DND-41 (cell line): ENCODE results near the gene POLRMT.

Experiments used
- ATAC-seq: fragments of 200-7000 bp; cut with Tn5 transposase; 3 replicates; pipeline ENCODE4 v1.9.1; 2021; ENCODE audit warnings: low read depth; ENCODE audit not compliant: insufficient read depth
- DNase-seq: peaks from one replicate; pipeline ENCODE4 v3.0.0-alpha.2; 2020
- H2AFZ ChIP-seq: 2 replicates; pipeline ENCODE4 v1.6.0; 2012; ENCODE audit warnings: low read depth, low read length
- H3K27ac ChIP-seq: 2 replicates; pipeline ENCODE4 v1.5.1; 2012; ENCODE audit warnings: low read length, inconsistent platforms
- H3K27me3 ChIP-seq: fragments of 200-600 bp; sonication (generic); 2 replicates; pipeline ENCODE4 v1.6.0; 2012; ENCODE audit warnings: low read length, mild to moderate bottlenecking, inconsistent platforms; ENCODE audit not compliant: insufficient read depth, poor library complexity
- H3K36me3 ChIP-seq: 2 replicates; pipeline ENCODE4 v1.5.1; 2012; ENCODE audit warnings: low read length, inconsistent platforms; ENCODE audit not compliant: insufficient read depth
- H3K4me1 ChIP-seq: 2 replicates; pipeline ENCODE4 v1.5.1; 2012; ENCODE audit warnings: mild to moderate bottlenecking, low read length; ENCODE audit not compliant: insufficient read depth
- H3K4me2 ChIP-seq: 2 replicates; pipeline ENCODE4 v1.6.0; 2012; ENCODE audit warnings: mild to moderate bottlenecking, moderate library complexity, low read length, inconsistent platforms; ENCODE audit not compliant: insufficient read depth
- H3K4me3 ChIP-seq, 2 experiments: fragments of 200-600 bp in 1 of 2; shearing (Covaris generic) in 1 of 2; 2 replicates each; pipeline ENCODE4 v1.5.1; 2012 to 2016; ENCODE audit warnings: inconsistent platforms in 2 of 2, low read length in 2 of 2, mild to moderate bottlenecking in 2 of 2, low read depth in 1 of 2, moderate library complexity in 1 of 2
- H3K79me2 ChIP-seq: 2 replicates; pipeline ENCODE4 v1.6.0; 2012; ENCODE audit warnings: low read length, inconsistent platforms; ENCODE audit not compliant: insufficient read depth
- H3K9ac ChIP-seq: 2 replicates; pipeline ENCODE4 v1.6.0; 2012; ENCODE audit warnings: low read depth, mild to moderate bottlenecking, inconsistent platforms, low read length, moderate library complexity
- H3K9me3 ChIP-seq: 2 replicates; pipeline ENCODE4 v1.5.1; 2012; ENCODE audit warnings: low read length, moderate library complexity, mild to moderate bottlenecking, inconsistent platforms; ENCODE audit not compliant: insufficient read depth, severe bottlenecking
- H4K20me1 ChIP-seq: 2 replicates; pipeline ENCODE4 v1.6.0; 2012; ENCODE audit warnings: low read length; ENCODE audit not compliant: insufficient read depth
- EZH2 ChIP-seq: IDR thresholded peaks from 3 replicates; pipeline ENCODE4 v1.6.1; 2012; ENCODE audit warnings: borderline replicate concordance, low read depth, mild to moderate bottlenecking, moderate library complexity, low read length, inconsistent platforms; ENCODE audit not compliant: severe bottlenecking
- TF ChIP-seq, protein P1 (sequence below): IDR thresholded peaks from 2 replicates; pipeline ENCODE4 v1.5.1; 2012; ENCODE audit warnings: borderline replicate concordance, low read length, moderate library complexity, mild to moderate bottlenecking; ENCODE audit not compliant: poor library complexity, severe bottlenecking; ENCODE audit errors: extremely low read depth

POLRMT gene

DNA sequence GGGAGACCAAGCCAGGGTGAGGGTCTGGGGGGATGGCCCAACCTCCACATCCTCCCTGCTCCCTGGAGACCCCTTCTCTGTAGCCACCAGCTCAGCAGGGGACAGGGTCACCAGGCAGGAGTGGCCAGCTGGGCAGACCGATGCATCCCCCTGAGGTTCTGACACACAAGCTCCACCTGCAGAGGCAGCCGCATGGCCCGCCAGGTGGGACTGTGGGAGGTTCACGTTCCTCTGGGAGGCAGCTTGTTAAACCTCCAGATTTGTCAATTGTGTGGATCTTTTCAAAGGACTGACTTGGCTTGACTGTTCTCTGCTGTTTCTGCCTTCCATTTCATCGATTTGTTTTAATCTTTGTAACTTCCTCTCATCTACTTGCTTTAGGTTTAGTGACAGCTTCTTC lies 8.1 kb downstream of the POLRMT start:
- peaks cover 79% of the 10 kb centered on the region for H3K36me3 ChIP-seq
- H3K9ac ChIP-seq, result no peak overlapping the region
- no peaks in the 10 kb centered on the region for H3K9me3 ChIP-seq
- no peak overlapping the region for H3K4me3 ChIP-seq
- H3K27ac ChIP-seq, result no peak overlapping the region
- H3K4me2 ChIP-seq, result no peak overlapping the region
- peaks cover 25% of the 10 kb centered on the region for H3K79me2 ChIP-seq
- H4K20me1 ChIP-seq, result peaks cover 31% of the 10 kb centered on the region
- DNase-seq, result no peak
- ATAC-seq, result no peak
- no peaks in the 10 kb centered on the region for H3K27me3 ChIP-seq
- H2AFZ ChIP-seq, result no peak overlapping the region
- peaks cover 6% of the 10 kb centered on the region; the same call in 1 of the 2 replicates for H3K4me1 ChIP-seq
- no peak for TF ChIP-seq EZH2
- TF ChIP-seq, protein P1, sequence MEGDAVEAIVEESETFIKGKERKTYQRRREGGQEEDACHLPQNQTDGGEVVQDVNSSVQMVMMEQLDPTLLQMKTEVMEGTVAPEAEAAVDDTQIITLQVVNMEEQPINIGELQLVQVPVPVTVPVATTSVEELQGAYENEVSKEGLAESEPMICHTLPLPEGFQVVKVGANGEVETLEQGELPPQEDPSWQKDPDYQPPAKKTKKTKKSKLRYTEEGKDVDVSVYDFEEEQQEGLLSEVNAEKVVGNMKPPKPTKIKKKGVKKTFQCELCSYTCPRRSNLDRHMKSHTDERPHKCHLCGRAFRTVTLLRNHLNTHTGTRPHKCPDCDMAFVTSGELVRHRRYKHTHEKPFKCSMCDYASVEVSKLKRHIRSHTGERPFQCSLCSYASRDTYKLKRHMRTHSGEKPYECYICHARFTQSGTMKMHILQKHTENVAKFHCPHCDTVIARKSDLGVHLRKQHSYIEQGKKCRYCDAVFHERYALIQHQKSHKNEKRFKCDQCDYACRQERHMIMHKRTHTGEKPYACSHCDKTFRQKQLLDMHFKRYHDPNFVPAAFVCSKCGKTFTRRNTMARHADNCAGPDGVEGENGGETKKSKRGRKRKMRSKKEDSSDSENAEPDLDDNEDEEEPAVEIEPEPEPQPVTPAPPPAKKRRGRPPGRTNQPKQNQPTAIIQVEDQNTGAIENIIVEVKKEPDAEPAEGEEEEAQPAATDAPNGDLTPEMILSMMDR, result no peak

DNA sequence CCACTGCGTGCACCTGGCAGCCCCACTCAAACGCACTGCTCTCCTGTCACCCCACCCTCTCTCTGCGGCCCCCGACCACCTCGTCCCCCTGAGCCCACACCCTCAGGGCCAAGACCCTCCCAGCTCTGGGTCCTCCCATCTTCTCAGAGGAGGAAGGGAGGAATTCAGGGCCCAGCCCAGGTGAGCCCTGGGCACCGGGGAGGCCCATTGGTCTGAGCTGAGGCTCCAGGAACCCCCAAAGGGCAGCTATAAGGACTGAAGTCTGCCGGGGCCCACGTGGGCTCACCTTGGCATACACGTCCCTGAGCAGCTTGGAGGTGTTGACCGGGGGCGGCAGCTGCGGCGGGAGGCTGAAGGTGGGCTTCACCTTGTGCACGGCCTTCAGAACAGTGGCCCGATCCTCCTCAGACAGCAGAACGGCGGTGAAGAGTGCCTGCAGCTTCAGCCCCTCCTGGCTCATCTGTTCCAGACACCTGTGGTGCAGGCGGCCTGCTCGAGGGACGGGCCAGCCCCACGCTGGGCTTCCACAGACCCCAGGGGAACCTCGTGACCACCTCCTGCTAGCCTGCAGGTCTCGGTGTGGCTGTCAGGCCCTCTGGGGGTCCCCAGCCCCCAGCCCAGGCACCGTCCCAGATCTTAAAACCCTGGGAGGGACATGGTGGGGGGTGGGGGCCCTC lies 8.8 kb downstream of the POLRMT start:
- ATAC-seq (no peak), DNase-seq (no peak)
- H4K20me1 ChIP-seq, result peaks cover 24% of the 10 kb centered on the region
- TF ChIP-seq EZH2, result no peak
- TF ChIP-seq, protein P1, result no peak
- no peak overlapping the region for H2AFZ ChIP-seq
- no peak overlapping the region for H3K4me3 ChIP-seq
- 0 out of 2 replicates have a peak, but pooled peaks cover 2% of the 10 kb centered on the region for H3K4me1 ChIP-seq
- H3K36me3 ChIP-seq, result peaks cover 81% of the 10 kb centered on the region
- no peak overlapping the region for H3K9ac ChIP-seq
- H3K4me2 ChIP-seq, result no peak overlapping the region
- H3K27ac ChIP-seq, result no peak overlapping the region
- H3K27me3 ChIP-seq, result no peaks in the 10 kb centered on the region
- H3K9me3 ChIP-seq, result no peaks in the 10 kb centered on the region
- H3K79me2 ChIP-seq, result peaks cover 20% of the 10 kb centered on the region; the same call in 1 of the 2 replicates

DNA sequence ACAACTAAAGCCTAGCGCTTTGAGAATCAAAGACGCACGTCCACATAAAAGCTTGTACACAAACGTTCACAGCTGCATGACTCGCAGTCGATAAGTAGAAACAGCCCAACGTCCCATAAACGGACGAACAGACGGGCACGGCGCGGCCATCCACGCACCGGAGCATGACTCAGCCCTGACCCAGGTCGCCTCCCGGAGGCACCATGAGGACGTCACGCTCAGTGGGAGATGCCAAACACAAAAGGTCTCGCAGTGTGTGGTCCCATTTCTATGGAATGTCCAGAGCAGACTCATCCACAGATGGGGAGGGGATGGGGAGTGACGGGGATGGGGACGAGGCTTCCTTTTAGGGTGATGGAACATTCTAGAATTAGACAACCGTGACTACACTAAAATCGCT lies 9.4 kb downstream of the POLRMT start:
- no peak overlapping the region for H3K4me3 ChIP-seq
- ATAC-seq (no peak), DNase-seq (no peak)
- TF ChIP-seq, protein P1, result peak; percentile 28
- TF ChIP-seq EZH2, result no peak
- no peaks in the 10 kb centered on the region for H3K9me3 ChIP-seq
- H3K27me3 ChIP-seq, result no peaks in the 10 kb centered on the region
- no peak overlapping the region for H2AFZ ChIP-seq
- H4K20me1 ChIP-seq, result peaks cover 21% of the 10 kb centered on the region
- peaks cover 81% of the 10 kb centered on the region for H3K36me3 ChIP-seq
- 0 out of 2 replicates have a peak, but pooled peaks cover 2% of the 10 kb centered on the region for H3K4me1 ChIP-seq
- no peak overlapping the region; the same call in 1 of the 2 replicates for H3K27ac ChIP-seq
- peaks cover 17% of the 10 kb centered on the region; the same call in 1 of the 2 replicates for H3K79me2 ChIP-seq
- no peak overlapping the region for H3K4me2 ChIP-seq
- H3K9ac ChIP-seq, result no peak overlapping the region
